PC-9 (cell line): ENCODE results near the gene ACTRT2. TPM values are rescaled to one million over a fixed set of nuclear protein-coding genes. Genes with fewer than 3 reads are reported as not detected.

Experiments
- BruUV-seq: library from RNA; stranded (reverse); fragments of 400-500 nt; replicated peaks from 2 replicates; lab custom pipeline; 2021; lab: Mats Ljungman, UMichigan
- CTCF ChIA-PET: fragments of 300-600 bp; sonication (Branson Sonifier 250); formaldehyde crosslinking; loops from one replicate; lab custom pipeline; 2022; ENCODE audit warnings: antibody characterized with exemption; lab: Charles Lee
- POLR2A ChIA-PET: fragments of 300-600 bp; sonication (Branson Sonifier 250); formaldehyde crosslinking; loops from one replicate; lab custom pipeline; 2022; ENCODE audit warnings: antibody characterized with exemption; ENCODE audit not compliant: unreplicated experiment; lab: Charles Lee
- DNase-seq, 2 experiments: peaks; one replicate each; pipeline versions ENCODE4 v3.0.0 to v3.0.0-alpha.2; 2015 to 2022; ENCODE audit warnings: mixed read lengths in 1 of 2
- H2AFZ ChIP-seq: fragments of 200-600 bp; sonication (generic); 2 replicates; pipeline ENCODE4 v1.8.1; 2017; ENCODE audit warnings: antibody characterized with exemption
- H3F3A ChIP-seq: fragments of 200-600 bp; sonication (generic); 2 replicates; pipeline ENCODE4 v1.8.1; 2017; ENCODE audit warnings: antibody characterized with exemption, mild to moderate bottlenecking, low read depth; ENCODE audit not compliant: insufficient read depth
- H3K27ac ChIP-seq: fragments of 200-600 bp; sonication (generic); 2 replicates; pipeline ENCODE4 v1.6.1; 2016; ENCODE audit warnings: mixed run types
- H3K27me3 ChIP-seq: fragments of 200-600 bp; sonication (generic); 2 replicates; pipeline ENCODE4 v1.6.1; 2016; ENCODE audit warnings: low read depth, mixed run types; ENCODE audit not compliant: insufficient read depth
- H3K36me3 ChIP-seq: fragments of 200-600 bp; sonication (generic); 2 replicates; pipeline ENCODE4 v1.6.1; 2016; ENCODE audit warnings: low read depth, mixed run types
- H3K4me1 ChIP-seq: fragments of 200-600 bp; sonication (generic); replicated peaks from 2 replicates; pipeline ENCODE4 v1.6.1; 2016; ENCODE audit warnings: mixed run types; ENCODE audit not compliant: insufficient read depth
- H3K4me2 ChIP-seq: fragments of 200-600 bp; sonication (generic); 2 replicates; pipeline ENCODE4 v1.6.1; 2017; ENCODE audit warnings: mixed run types
- H3K4me3 ChIP-seq: fragments of 200-600 bp; sonication (generic); 2 replicates; pipeline ENCODE4 v1.6.1; 2016; ENCODE audit warnings: mixed run types
- H3K79me2 ChIP-seq: fragments of 200-600 bp; sonication (generic); 2 replicates; pipeline ENCODE4 v1.6.1; 2017; ENCODE audit warnings: low read depth, mixed run types
- H3K9me2 ChIP-seq: fragments of 200-600 bp; sonication (generic); 2 replicates; pipeline ENCODE4 v1.8.1; 2017; ENCODE audit warnings: mild to moderate bottlenecking; ENCODE audit not compliant: insufficient read depth
- H3K9me3 ChIP-seq: fragments of 200-600 bp; sonication (generic); 2 replicates; pipeline ENCODE4 v1.8.1; 2016; ENCODE audit warnings: low read depth; ENCODE audit not compliant: insufficient read depth
- H4K20me1 ChIP-seq: fragments of 200-600 bp; sonication (generic); 2 replicates; pipeline ENCODE4 v1.8.1; 2017; ENCODE audit not compliant: insufficient read depth
- EZH2 ChIP-seq: fragments of 200-600 bp; sonication (generic); IDR thresholded peaks from 2 replicates; pipeline ENCODE4 v1.8.0; 2017; ENCODE audit warnings: antibody characterized with exemption, low read depth
- intact Hi-C: fragments of 100-400 bp; cut with micrococcal nuclease; formaldehyde crosslinking; loops from one replicate; pipeline ENCODE4 v1.10.0; 2022; ENCODE audit not compliant: unreplicated experiment
- total RNA-seq: library from RNA; stranded (reverse); gene quantifications from 2 replicates; pipeline ENCODE4 v1.2.3, GENCODE V29; 2021
- TF ChIP-seq, protein P1 (sequence below): fragments of 200-600 bp; sonication (generic); conservative IDR thresholded peaks from 2 replicates; pipeline ENCODE4 v1.6.1; 2017; ENCODE audit warnings: mixed run types, antibody characterized with exemption, mild to moderate bottlenecking, moderate library complexity

The ACTRT2 gene
- total RNA-seq, 1 experiment from 2014 or later = not detected

DNA sequence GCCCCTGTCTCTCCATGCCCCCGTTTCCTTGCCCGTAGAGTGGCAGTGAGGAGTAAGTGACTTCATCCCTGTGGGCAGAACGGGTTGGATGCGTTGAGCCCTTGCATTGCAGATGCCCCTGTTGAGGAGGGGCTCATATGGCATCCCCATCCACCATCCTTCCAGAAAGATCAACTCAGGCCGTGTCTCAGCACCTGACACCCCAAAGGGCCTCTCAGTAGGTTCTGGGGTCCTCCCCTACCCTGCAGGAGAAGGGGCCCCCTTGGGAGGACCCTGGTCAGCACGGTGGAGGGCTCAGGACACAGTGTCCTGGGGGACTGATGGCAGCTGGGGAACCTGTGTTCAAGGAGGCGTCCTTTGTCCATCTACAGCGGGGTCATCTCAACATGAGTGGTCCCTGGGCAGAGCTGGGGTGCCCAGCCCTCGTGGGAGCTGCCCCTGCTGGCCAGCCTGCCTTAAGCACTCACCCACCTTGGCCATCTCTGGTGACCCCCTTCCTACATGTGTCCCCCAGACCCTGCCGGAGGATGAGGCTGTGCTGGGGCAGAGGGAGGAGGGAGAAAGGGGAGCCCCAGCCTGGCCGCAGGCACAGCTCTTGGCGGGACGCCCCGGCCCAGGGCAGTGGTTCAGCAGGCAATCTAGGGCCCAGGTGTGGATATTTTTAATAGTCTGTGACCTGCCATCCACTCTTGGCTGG lies 48.2 kb upstream of the ACTRT2 start:
- ChIA-PET CTCF (no interaction called here), POLR2A (no interaction called here)
- Histone ChIP-seq H3F3A (no peaks in the 10 kb centered on the region), H3K79me2 (no peaks in the 10 kb centered on the region), H3K9me3 (no peaks in the 10 kb centered on the region), H3K4me3 (no peak overlapping the region), H4K20me1 (no peaks in the 10 kb centered on the region), H3K9me2 (no peaks in the 10 kb centered on the region), H3K4me1 (no peaks in the 10 kb centered on the region), H3K27me3 (peaks cover 65% of the 10 kb centered on the region), H3K36me3 (no peaks in the 10 kb centered on the region), H2AFZ (no peak overlapping the region), H3K27ac (no peak overlapping the region), H3K4me2 (no peak overlapping the region)
- TF ChIP-seq EZH2 = no peak
- TF ChIP-seq, protein P1, sequence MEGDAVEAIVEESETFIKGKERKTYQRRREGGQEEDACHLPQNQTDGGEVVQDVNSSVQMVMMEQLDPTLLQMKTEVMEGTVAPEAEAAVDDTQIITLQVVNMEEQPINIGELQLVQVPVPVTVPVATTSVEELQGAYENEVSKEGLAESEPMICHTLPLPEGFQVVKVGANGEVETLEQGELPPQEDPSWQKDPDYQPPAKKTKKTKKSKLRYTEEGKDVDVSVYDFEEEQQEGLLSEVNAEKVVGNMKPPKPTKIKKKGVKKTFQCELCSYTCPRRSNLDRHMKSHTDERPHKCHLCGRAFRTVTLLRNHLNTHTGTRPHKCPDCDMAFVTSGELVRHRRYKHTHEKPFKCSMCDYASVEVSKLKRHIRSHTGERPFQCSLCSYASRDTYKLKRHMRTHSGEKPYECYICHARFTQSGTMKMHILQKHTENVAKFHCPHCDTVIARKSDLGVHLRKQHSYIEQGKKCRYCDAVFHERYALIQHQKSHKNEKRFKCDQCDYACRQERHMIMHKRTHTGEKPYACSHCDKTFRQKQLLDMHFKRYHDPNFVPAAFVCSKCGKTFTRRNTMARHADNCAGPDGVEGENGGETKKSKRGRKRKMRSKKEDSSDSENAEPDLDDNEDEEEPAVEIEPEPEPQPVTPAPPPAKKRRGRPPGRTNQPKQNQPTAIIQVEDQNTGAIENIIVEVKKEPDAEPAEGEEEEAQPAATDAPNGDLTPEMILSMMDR = no peak
- BruUV-seq = no TSS peak
- no peak for DNase-seq
- intact Hi-C loops = no loop called here

DNA sequence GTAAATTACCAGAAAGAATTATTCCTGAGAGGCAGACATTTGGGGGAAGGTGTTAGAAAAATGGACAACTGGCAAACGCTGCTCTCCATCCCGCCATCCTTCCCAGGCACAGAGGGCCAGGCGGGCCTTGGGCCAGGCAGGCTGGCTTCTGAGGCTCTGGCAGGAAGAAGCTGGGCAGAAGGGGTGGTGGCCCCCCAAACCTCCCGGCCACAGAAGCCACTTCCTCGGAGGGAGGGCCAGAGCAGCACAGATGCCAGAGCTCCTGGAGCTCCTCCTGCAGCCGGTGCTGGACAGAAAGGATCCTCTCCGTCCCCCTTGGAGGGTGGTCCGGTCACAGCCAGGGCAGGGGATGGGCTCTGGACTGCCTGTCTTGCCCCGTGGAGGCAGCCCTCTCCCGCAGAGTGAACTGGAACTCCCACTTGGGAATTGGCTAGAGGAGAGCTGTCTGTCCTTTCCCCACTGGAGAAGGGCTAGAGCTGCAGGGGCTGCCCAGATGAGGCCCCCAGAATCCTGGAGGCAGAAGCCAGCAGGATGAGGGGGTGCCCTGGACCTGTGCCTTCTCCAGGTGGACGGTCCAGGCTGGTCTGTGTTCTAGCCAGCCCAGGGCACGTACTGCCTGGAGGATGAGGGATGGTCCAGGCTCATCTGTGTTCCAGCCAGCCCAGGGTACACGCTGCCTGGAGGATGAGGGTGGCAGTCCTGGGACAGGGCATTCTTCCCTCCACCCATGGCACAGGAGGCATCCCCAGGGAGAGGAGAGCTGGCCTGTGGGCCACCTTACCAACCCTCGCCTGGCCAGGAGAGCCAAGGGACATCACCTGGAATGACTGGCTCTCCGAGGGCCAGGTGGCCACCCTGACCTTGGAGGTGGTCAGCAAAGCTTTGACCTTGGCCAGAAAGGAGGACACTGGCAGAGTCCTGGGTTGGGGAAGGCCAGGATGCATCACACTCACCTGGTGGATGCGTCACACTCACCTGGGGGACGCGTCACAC lies 47.4 kb upstream of the ACTRT2 start:
- Histone ChIP-seq H2AFZ (no peak overlapping the region), H3K4me3 (no peak overlapping the region), H3K36me3 (no peaks in the 10 kb centered on the region), H3K4me2 (no peak overlapping the region), H4K20me1 (no peaks in the 10 kb centered on the region), H3K27ac (no peak overlapping the region), H3F3A (no peaks in the 10 kb centered on the region), H3K79me2 (no peaks in the 10 kb centered on the region), H3K4me1 (no peaks in the 10 kb centered on the region), H3K9me3 (no peaks in the 10 kb centered on the region), H3K9me2 (no peaks in the 10 kb centered on the region), H3K27me3 (peaks cover 60% of the 10 kb centered on the region)
- no TSS peak for BruUV-seq
- ChIA-PET CTCF (no interaction called here), POLR2A (no interaction called here)
- intact Hi-C loops = no loop called here
- no peak for DNase-seq
- TF ChIP-seq, protein P1 = no peak
- no peak for TF ChIP-seq EZH2

DNA sequence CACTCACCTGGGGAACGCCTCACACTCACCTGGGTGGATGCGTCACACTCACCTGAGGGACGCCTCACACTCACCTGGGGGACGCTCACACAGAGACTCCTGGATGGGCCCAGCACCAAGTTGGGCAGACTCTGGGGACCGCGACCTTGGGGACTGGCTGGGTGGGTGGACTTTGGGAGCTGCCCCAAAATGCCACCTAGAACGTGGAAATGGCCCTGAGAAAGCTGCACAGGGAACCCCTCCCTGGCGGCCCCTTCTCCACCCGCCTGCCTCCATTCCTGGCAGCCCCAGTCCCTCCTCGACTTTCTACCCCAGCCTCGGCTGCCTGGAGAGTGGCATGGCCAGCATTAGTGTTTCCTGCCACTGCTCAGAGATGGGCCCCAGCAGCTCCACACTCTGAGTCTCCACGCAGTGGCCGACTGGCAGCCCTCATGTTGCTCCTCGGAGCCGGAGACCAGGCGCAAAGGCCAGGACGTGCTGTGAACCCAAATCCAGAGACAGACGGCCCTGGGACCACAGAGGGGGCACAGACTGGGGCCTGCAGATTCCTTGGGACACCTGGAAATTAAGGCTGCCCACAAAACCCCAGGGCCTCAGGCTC lies 46.5 kb upstream of the ACTRT2 start:
- H3K4me1 ChIP-seq = no peaks in the 10 kb centered on the region
- peaks cover 61% of the 10 kb centered on the region for H3K27me3 ChIP-seq
- no peak for DNase-seq
- no peak overlapping the region for H3K4me3 ChIP-seq
- H3K36me3 ChIP-seq = no peaks in the 10 kb centered on the region
- POLR2A ChIA-PET = no interaction called here
- intact Hi-C loops = no loop called here
- H3F3A ChIP-seq = no peaks in the 10 kb centered on the region
- H3K9me3 ChIP-seq = no peaks in the 10 kb centered on the region
- TF ChIP-seq EZH2 = no peak
- TF ChIP-seq, protein P1 = no peak
- no peaks in the 10 kb centered on the region for H3K79me2 ChIP-seq
- H3K4me2 ChIP-seq = no peak overlapping the region
- H4K20me1 ChIP-seq = no peaks in the 10 kb centered on the region
- CTCF ChIA-PET = no interaction called here
- no peak overlapping the region for H2AFZ ChIP-seq
- no TSS peak for BruUV-seq
- H3K9me2 ChIP-seq = no peaks in the 10 kb centered on the region
- H3K27ac ChIP-seq = no peak overlapping the region
